ENCODE data around the gene CCDC57.
A peak's percentile ranks its signal among the peaks of the same experiment; 100 is the strongest.

The CCDC57 gene

DNA sequence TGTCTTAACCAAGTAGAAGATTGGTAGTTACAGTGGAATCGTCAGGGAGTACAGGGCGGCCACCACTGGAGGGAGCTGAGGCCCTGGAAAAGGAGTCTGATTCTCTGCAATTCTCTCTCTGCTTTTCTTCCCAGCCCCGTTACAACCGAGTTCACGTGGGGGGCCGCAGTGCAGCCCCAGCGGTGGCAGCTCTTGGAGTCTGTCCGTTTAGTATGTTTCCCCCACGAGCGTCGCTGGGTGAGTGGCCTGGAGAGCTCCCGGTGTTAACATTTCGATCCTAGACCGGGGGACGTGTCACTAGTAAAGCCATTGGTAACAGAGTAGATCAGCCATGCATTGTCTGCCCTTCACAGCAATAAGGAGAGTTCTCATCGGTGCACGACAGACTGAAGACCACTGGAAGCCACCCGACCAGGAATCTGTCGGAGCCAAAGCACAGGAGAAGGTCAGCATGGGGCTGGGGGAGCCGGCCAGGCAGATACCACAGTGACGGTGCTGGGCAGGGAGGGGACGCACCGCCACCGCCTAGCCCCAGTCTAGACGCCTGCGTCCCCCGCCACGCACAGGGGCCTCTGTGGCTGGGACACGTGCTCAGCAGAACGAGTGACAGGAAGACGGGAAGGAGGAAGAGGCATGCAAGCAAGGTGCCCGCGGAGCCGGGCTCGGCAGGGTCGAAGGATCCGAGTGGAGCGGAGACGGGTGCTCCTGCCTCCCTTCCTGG lies 31.9 kb upstream of the CCDC57 start:
- H3K4me3 ChIP-seq (ENCODE audit: low read depth, low read length), result no peak overlapping the region
- TF ChIP-seq, protein P1, sequence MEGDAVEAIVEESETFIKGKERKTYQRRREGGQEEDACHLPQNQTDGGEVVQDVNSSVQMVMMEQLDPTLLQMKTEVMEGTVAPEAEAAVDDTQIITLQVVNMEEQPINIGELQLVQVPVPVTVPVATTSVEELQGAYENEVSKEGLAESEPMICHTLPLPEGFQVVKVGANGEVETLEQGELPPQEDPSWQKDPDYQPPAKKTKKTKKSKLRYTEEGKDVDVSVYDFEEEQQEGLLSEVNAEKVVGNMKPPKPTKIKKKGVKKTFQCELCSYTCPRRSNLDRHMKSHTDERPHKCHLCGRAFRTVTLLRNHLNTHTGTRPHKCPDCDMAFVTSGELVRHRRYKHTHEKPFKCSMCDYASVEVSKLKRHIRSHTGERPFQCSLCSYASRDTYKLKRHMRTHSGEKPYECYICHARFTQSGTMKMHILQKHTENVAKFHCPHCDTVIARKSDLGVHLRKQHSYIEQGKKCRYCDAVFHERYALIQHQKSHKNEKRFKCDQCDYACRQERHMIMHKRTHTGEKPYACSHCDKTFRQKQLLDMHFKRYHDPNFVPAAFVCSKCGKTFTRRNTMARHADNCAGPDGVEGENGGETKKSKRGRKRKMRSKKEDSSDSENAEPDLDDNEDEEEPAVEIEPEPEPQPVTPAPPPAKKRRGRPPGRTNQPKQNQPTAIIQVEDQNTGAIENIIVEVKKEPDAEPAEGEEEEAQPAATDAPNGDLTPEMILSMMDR (IDR thresholded peaks at IDR 0.05; ENCODE audit: borderline replicate concordance, insufficient read depth, low read depth, low read length), result peak; percentile 27; the same call in 1 of the 2 replicates

DNA sequence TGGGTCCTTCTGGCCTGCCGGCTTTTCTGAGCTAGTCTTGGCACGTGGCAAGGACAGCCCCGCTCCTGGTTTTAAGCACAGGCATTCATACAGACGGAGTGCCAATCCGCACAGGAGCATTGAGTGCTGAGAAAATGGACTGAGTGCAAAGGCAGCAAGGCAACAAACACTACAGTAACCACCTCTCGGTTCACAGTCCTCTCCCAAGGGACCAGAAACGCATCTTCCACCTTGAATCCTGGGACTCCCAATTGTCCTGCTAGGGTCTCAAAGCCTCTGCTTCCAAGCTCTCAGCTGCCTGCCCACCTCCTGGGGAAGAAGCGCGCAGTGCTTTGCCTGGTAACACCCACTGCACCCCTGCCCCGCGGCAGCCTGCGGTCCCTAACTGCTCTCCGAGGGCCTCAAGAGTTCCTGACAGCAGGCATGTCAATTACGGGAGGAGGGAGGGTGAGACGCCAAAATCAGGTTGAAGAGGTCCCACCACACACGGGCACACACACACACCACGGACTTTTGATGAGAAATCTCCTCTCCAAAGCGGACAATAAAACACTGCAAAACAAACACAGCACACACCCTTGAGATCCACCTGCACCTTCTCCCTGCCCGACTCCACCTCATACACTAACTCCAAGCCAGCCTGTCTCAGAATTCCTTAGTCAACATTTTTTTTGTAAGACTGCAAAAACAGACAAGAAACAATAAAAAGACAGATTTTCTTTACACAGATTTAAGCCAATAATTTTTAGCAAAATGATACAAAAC lies 31.2 kb upstream of the CCDC57 start:
- TF ChIP-seq, protein P1 (IDR thresholded peaks at IDR 0.05; ENCODE audit: borderline replicate concordance, insufficient read depth, low read depth, low read length), result no peak
- no peak overlapping the region for H3K4me3 ChIP-seq (ENCODE audit: low read depth, low read length)

DNA sequence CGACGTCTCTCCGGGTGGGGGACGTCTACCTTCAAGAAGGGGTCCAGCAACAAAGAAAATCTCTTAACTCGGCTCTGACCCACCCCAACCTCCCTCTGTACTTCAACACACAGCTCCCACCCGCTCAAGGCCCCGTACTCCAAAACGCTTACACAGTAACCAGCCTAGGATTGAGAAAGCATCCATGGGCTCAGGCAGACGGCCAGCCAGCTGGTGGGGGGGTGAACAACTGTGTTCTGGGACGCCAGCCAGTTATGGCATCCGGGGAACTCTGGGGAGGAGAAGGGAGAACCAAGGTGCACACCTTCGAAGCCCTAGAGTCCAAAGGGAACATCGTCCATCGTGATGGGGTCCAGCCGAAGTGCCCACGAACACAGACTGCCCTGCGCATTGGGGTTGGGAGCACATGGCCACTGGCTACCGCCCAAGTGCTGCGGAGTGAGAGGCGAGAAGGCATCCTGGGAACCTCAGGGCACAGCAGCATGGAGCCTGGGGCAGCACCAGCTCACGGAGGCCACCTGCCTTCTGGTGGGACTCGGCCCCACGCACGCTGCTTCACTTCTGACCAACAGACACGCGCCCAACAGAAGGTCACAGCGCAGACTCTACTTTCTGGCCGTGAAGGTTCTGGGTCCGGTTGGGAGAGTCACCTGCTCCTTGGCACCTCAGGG lies 30.5 kb upstream of the CCDC57 start:
- TF ChIP-seq, protein P1 (IDR thresholded peaks at IDR 0.05; ENCODE audit: borderline replicate concordance, insufficient read depth, low read depth, low read length), result no peak

DNA sequence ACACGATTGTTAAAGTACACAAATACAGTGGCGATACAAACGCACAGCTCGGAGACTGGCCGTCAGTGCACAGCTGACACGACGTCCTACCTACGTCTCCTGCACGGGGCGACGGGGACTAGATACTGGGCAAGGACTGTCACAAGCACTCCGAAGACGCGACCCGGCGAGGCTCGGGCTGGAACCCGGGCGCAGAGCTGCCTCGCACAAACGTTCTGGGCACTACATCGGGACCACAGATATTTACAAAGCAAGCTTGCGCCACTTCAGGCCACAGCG lies 30.0 kb upstream of the CCDC57 start:
- H3K4me3 ChIP-seq (ENCODE audit: low read depth, low read length), result no peak overlapping the region
- TF ChIP-seq, protein P1 (IDR thresholded peaks at IDR 0.05; ENCODE audit: borderline replicate concordance, insufficient read depth, low read depth, low read length), result no peak

More for the DNA sequence above, 30.5 kb upstream of the CCDC57 start:
- no peak overlapping the region for H3K4me3 ChIP-seq (ENCODE audit: low read depth, low read length)

DNA sequence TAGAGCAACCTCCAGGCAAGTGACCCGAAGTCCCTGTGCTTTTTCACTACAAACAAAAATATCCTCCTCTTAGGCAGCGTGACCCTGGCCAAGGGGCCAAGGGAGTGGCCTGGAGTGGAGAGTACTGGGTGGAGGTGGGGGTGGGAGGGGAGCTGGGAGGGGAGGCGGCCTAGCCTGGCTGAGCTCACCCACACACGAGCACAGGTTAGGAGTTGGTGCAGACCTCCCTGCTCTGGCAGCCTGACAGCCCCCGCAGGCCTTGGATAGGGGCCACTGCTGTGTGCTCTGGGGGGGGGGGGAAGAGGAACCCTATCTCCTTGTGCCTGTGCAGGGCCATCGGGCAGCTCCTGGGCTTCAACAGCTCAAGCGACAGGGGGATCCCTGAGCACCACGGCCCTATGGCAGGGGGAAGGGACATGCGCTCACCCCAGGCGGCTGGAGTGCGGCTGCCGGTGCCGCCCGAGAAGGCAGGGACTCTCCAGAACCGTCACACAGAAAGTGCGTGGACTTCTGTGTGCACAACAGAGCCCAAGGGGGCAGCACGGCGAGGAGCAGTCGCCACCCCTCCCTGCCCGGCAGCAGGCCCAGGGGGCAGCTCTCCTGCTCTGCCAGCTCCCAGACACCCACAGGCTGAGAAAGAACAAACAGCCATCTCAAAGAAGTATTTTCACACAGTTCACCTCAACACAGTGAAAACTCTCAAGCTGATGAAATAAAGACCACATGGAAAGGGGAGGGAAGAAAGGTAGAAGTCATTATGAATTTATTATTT lies 29.5 kb upstream of the CCDC57 start:
- H3K4me3 ChIP-seq (ENCODE audit: low read depth, low read length), result no peak overlapping the region
- TF ChIP-seq, protein P1 (IDR thresholded peaks at IDR 0.05; ENCODE audit: borderline replicate concordance, insufficient read depth, low read depth, low read length), result no peak

DNA sequence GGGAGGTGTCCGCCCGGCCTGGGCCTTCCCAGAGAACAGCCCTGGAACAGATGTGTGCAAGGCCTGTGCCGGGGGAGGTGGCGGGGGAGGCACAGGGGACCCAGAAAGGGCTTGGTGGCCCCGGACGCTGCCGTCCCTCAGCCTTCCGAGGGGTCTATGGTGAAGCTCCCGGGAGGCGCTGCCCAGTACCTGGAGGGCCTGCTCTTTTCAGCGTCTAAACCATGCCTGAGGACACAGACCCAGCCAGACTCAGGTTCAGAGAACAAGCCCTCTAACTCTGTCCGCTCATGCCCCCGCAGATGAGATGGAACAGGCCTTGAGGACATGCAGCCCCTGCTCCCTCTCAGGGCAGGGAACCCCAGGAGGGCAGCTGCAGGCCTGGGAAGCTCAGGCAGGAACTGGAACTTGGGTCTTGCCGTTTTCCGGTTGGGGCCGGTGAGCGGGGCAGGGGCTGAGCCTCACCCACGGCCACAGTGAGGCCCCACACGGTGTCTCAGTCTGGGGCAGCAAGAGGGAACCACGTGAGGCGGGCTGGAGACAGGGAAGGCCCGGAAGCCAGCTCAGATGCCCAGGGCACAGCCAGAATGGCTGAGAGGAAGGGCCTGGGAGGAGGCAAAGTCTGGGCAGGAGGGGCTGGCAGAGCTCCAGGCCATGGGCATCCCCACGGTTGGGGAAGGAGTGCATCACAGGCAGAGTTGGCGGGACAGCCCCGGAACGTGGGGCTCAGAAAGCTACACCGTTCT lies 28.7 kb upstream of the CCDC57 start:
- no peak overlapping the region for H3K4me3 ChIP-seq (ENCODE audit: low read depth, low read length)
- TF ChIP-seq, protein P1 (IDR thresholded peaks at IDR 0.05; ENCODE audit: borderline replicate concordance, insufficient read depth, low read depth, low read length), result no peak

Measured in GM12875 (cell line).